ENCODE results near the gene AMT. TPM values are rescaled to one million over a fixed set of nuclear protein-coding genes. Genes with fewer than 3 reads are reported as not detected.

AMT gene
- total RNA-seq, 2 donors from 2014 or later: 10.9 to 27.7 TPM

- intact Hi-C loops (cut with DNase I): no loop called here
- no peak overlapping the region for H3K27ac ChIP-seq
- ATAC-seq (no peak), DNase-seq (no peak)
- no peaks in the 10 kb centered on the region for H3K9me3 ChIP-seq
- no peak overlapping the region for H3K4me3 ChIP-seq
- no peaks in the 10 kb centered on the region for H3K27me3 ChIP-seq
- TF ChIP-seq, protein P1, sequence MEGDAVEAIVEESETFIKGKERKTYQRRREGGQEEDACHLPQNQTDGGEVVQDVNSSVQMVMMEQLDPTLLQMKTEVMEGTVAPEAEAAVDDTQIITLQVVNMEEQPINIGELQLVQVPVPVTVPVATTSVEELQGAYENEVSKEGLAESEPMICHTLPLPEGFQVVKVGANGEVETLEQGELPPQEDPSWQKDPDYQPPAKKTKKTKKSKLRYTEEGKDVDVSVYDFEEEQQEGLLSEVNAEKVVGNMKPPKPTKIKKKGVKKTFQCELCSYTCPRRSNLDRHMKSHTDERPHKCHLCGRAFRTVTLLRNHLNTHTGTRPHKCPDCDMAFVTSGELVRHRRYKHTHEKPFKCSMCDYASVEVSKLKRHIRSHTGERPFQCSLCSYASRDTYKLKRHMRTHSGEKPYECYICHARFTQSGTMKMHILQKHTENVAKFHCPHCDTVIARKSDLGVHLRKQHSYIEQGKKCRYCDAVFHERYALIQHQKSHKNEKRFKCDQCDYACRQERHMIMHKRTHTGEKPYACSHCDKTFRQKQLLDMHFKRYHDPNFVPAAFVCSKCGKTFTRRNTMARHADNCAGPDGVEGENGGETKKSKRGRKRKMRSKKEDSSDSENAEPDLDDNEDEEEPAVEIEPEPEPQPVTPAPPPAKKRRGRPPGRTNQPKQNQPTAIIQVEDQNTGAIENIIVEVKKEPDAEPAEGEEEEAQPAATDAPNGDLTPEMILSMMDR (IDR thresholded peaks at IDR 0.05): no peak
- no peak for TF ChIP-seq POLR2A (IDR thresholded peaks at IDR 0.05)
- WGBS, 2 donors: 85 to 88% methylated on average over 2 of the region's 2 CpGs
- H3K4me1 ChIP-seq: peaks cover 9% of the 10 kb centered on the region
- no peaks in the 10 kb centered on the region for H3K36me3 ChIP-seq (replicated peaks in 1 of 2; ENCODE audit: insufficient read depth in 1 of 2, low read depth in 2 of 2)
These were observed 34.6 kb downstream of the AMT start for GRCh38 chr3:49387721-49388120.

DNA sequence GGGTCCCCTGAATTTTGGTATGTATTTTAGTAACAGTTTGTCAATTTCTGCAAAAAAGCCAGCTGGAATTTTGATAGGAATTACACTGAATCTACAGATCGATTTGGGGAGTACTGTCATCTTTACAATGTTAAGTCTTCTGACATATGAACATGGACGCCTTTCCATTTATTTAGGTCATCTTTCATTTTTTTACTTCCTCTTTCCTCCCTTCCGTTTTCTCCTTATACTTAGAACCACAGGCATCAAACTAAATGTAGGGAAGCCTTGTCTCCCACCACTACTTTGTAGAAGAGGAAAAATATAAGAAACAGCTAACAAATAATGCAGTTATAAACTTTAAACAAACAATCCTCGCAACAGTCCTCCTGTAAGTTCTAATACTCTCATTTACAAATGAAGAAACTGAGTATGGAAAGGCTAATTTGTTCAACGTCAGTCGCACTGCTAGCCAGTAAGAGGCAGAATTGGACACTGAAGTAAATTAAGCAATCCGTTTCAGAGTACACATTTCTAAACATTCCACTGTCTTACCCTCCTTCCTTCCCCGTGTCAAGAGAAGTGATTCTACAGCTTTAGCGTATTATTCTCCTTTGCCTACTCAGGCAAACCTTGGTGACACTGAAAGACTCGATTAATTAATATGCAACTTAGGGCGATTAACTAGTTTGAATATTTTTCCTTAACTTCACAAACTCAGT is 36.1 kb downstream of the AMT start:
- Histone ChIP-seq H3K9me3 (no peaks in the 10 kb centered on the region), H3K36me3 (replicated peaks in 1 of 2; ENCODE audit: insufficient read depth in 1 of 2, low read depth in 2 of 2) (no peaks in the 10 kb centered on the region), H3K27me3 (no peaks in the 10 kb centered on the region), H3K4me1 (peaks cover 9% of the 10 kb centered on the region), H3K27ac (peak overlapping the region in 1 of 4 donors; percentile 13), H3K4me3 (no peak overlapping the region)
- DNase-seq (no peak), ATAC-seq (no peak)
- 72 to 81% methylated on average over 11 of the region's 11 CpGs for WGBS, 2 donors
- no peak for TF ChIP-seq POLR2A (IDR thresholded peaks at IDR 0.05)
- TF ChIP-seq, protein P1 (IDR thresholded peaks at IDR 0.05): no peak
- intact Hi-C loops (cut with DNase I): no loop called here

- DNase-seq (no peak), ATAC-seq (no peak)
- Histone ChIP-seq H3K9me3 (no peaks in the 10 kb centered on the region), H3K27me3 (no peaks in the 10 kb centered on the region), H3K4me1 (peaks cover 9% of the 10 kb centered on the region), H3K4me3 (no peak overlapping the region), H3K36me3 (replicated peaks in 1 of 2; ENCODE audit: insufficient read depth in 1 of 2, low read depth in 2 of 2) (no peaks in the 10 kb centered on the region), H3K27ac (no peak overlapping the region)
- no peak for TF ChIP-seq POLR2A (IDR thresholded peaks at IDR 0.05)
- TF ChIP-seq, protein P1 (IDR thresholded peaks at IDR 0.05): no peak
- intact Hi-C loops (cut with DNase I): no loop called here
- 92 to 95% methylated on average over 1 of the region's 1 CpG for WGBS, 2 donors
These were observed 36.7 kb downstream of the AMT start for GRCh38 chr3:49385617-49386016.

GRCh38 chr3:49383387-49383786 is 38.9 kb downstream of the AMT start:
- H3K9me3 ChIP-seq: no peaks in the 10 kb centered on the region
- H3K4me1 ChIP-seq: peaks cover 9% of the 10 kb centered on the region
- ATAC-seq (no peak), DNase-seq (no peak)
- intact Hi-C loops (cut with DNase I): no loop called here
- TF ChIP-seq, protein P1 (IDR thresholded peaks at IDR 0.05): no peak
- no peak for TF ChIP-seq POLR2A (IDR thresholded peaks at IDR 0.05)
- no peaks in the 10 kb centered on the region for H3K27me3 ChIP-seq
- H3K4me3 ChIP-seq: no peak overlapping the region
- 79 to 80% methylated on average over 5 of the region's 5 CpGs for WGBS, 2 donors
- no peaks in the 10 kb centered on the region for H3K36me3 ChIP-seq (replicated peaks in 1 of 2; ENCODE audit: insufficient read depth in 1 of 2, low read depth in 2 of 2)
- H3K27ac ChIP-seq: no peak overlapping the region
